Endothelial cell of umbilical vein (primary cell): ENCODE results near the gene SIAH1.

ENCODE experiments used
- POLR2AphosphoS5 ChIP-seq: IDR thresholded peaks from 2 replicates; pipeline ENCODE4 v1.6.1; 2012; ENCODE audit warnings: low read depth, mild to moderate bottlenecking, control low read depth, low read length, moderate library complexity; ENCODE audit not compliant: insufficient read depth
- TF ChIP-seq, protein P1 (sequence below), 2 donors: IDR thresholded peaks; 1 replicate in 1 of 2; 2 replicates in 1 of 2; pipeline ENCODE4 v1.5.1; 2011; ENCODE audit warnings: low read length in 2 of 2, mild to moderate bottlenecking in 2 of 2, moderate library complexity in 2 of 2, control low read depth in 1 of 2, inconsistent platforms in 1 of 2, low read depth in 1 of 2; ENCODE audit not compliant: insufficient read depth in 1 of 2; ENCODE audit errors: extremely low read depth in 1 of 2

DNA sequence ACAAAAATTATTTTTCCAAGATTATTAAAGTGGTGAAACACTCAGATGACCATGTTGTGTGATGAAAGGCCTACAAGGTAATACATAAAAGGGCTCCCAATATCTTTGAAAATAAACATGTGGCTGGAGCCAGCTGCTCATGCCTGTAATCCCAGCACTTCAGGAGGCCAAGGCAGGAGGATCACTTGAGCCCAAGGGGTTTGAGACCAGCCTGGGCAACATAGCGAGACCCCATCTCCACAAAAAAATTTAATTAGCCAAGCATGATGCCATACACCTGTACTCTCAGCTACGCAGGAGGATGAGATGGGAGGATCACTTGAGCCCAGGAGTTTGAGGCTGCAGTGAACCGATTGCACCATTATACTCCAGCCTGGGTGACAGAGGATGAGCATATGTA lies 26.8 kb downstream of the SIAH1 start:
- TF ChIP-seq POLR2AphosphoS5 = no peak
- TF ChIP-seq, protein P1, sequence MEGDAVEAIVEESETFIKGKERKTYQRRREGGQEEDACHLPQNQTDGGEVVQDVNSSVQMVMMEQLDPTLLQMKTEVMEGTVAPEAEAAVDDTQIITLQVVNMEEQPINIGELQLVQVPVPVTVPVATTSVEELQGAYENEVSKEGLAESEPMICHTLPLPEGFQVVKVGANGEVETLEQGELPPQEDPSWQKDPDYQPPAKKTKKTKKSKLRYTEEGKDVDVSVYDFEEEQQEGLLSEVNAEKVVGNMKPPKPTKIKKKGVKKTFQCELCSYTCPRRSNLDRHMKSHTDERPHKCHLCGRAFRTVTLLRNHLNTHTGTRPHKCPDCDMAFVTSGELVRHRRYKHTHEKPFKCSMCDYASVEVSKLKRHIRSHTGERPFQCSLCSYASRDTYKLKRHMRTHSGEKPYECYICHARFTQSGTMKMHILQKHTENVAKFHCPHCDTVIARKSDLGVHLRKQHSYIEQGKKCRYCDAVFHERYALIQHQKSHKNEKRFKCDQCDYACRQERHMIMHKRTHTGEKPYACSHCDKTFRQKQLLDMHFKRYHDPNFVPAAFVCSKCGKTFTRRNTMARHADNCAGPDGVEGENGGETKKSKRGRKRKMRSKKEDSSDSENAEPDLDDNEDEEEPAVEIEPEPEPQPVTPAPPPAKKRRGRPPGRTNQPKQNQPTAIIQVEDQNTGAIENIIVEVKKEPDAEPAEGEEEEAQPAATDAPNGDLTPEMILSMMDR (IDR thresholded peaks at IDR 0.05; ENCODE audit: extremely low read depth in 1 of 2, insufficient read depth in 1 of 2, low read depth in 1 of 2, low read length in 2 of 2) = no peak
